Spleen (tissue), 7 donors: ENCODE results near the gene RSPH1.

Experiments used
- CTCF ChIP-seq, 11 experiments: fragments of 200-600 bp in 7 of 11; fragments of 450-650 bp in 4 of 11; sonication (generic) in 4 of 11; IDR thresholded peaks in 8 of 11; conservative IDR thresholded peaks in 3 of 11; 1 replicate in 7 of 11; 2 replicates in 4 of 11; pipeline versions ENCODE4 v1.4.0 to v1.8.0; 2016 to 2021; ENCODE audit warnings: antibody characterized with exemption in 11 of 11, inconsistent platforms in 4 of 11, mild to moderate bottlenecking in 1 of 11
- POLR2A ChIP-seq, 3 donors: fragments of 450-650 bp; IDR thresholded peaks; one replicate each; pipeline ENCODE4 v1.5.1; 2017; ENCODE audit warnings: antibody characterized with exemption in 3 of 3, mild to moderate bottlenecking in 1 of 3
- POLR2AphosphoS5 ChIP-seq, 3 donors: sonication (generic); formaldehyde crosslinking; IDR thresholded peaks; one replicate each; pipeline ENCODE4 v1.5.1; 2017; ENCODE audit warnings: antibody characterized with exemption in 3 of 3
- donor health status: DM: no; HTN: no; CAD: no; lungs with moderate emphysema.
- donor health status: DM: no; HTN: no; CAD: no.
- donor health status: DM: no; HTN: no; CAD: no.

GRCh38 chr21:42540396-42540795 lies 44.4 kb upstream of the RSPH1 start:
- no peak for TF ChIP-seq POLR2AphosphoS5 (IDR thresholded peaks at IDR 0.05)
- TF ChIP-seq POLR2A (IDR thresholded peaks at IDR 0.05), result no peak
- no peak for TF ChIP-seq CTCF (IDR thresholded peaks at IDR 0.05 in 8 of 11, conservative IDR thresholded peaks at IDR 0.05 in 3 of 11)
